ENCODE data around the gene GLB1L2.

Gene GLB1L2

GRCh38 chr11:134407321-134407828 lies 75.6 kb downstream of the GLB1L2 start:
- no peak for DNase-seq

- no peak for DNase-seq
Observed at GRCh38 chr11:134407923-134408322, 76.1 kb downstream of the GLB1L2 start.

GRCh38 chr11:134409552-134410429 lies 78.0 kb downstream of the GLB1L2 start:
- DNase-seq: no peak

- DNase-seq: no peak
Observed at GRCh38 chr11:134410766-134411165, 79.0 kb downstream of the GLB1L2 start.

- peak; percentile 64 for DNase-seq
Observed at GRCh38 chr11:134412203-134413042, 80.6 kb downstream of the GLB1L2 start, which contains the start of gene B3GAT1. TSS of gene B3GAT1 (minus strand) at chr11:134412242. CDS start at chr11:134387659, 24,583 bp downstream.

GRCh38 chr11:134413043-134413825 lies 81.4 kb downstream of the GLB1L2 start:
- DNase-seq: peak; percentile 62

- no peak for DNase-seq
Observed at GRCh38 chr11:134413826-134414731, 82.3 kb downstream of the GLB1L2 start.

GRCh38 chr11:134414766-134415765 lies 83.3 kb downstream of the GLB1L2 start:
- no peak for DNase-seq

GRCh38 chr11:134416726-134417125 lies 84.9 kb downstream of the GLB1L2 start:
- no peak for DNase-seq

- no peak for DNase-seq
Observed at GRCh38 chr11:134417871-134418840, 86.4 kb downstream of the GLB1L2 start.

GRCh38 chr11:134423106-134423505 lies 91.3 kb downstream of the GLB1L2 start:
- no peak for DNase-seq

GRCh38 chr11:134425413-134425812 lies 93.6 kb downstream of the GLB1L2 start:
- DNase-seq: no peak

Data from activated CD8-positive, alpha-beta memory T cell treated with anti-CD3 and anti-CD28 coated beads for 24 hours (primary cell).